GM19239 (cell line): ENCODE results near the gene SETD4.
"Not testable (repeated sequence)": the region's sequence is repeated elsewhere in the genome, so short reads cannot be mapped to it uniquely, and the experiment has no call there.

ENCODE experiments used
- DNase-seq: peaks from one replicate; pipeline ENCODE4 v3.0.0; 2011; ENCODE audit warnings: low spot score; ENCODE audit not compliant: insufficient read length
- FAIRE-seq: peaks from 2 replicates; lab custom pipeline; 2011; peaks lifted over from hg19 to GRCh38; lab: Jason Lieb, UNC

SETD4 gene

GRCh38 chr21:36060159-36060921 lies at the start of gene SETD4:
SETD4 (minus strand) TSS chr21:36060526; CDS start chr21:36058888, 1,638 bp downstream.
- peak; percentile 87 for FAIRE-seq

DNA sequence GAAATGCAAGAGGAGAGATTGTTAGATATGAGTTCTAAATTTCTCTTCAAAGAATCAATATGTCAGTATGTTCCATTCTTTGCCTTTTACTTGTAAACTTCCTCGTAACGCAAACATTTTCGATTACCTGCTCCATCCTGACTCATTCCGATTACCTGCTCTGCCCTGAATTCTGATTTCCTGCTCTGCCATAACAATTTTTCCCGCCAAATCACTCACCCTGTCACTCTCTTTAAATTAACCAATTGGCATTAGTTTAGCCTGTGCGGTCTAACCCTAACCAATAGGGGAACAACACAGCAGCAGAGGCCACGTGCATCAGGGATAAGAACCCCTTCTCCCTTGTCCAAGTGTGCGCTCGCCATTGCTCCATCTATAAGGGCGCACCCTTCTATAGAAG lies 49.5 kb upstream of the SETD4 start:
- FAIRE-seq (no peak), DNase-seq (no peak)

More at GRCh38 chr21:36060159-36060921, at the start of gene SETD4:
- peak; percentile 94 for DNase-seq

DNA sequence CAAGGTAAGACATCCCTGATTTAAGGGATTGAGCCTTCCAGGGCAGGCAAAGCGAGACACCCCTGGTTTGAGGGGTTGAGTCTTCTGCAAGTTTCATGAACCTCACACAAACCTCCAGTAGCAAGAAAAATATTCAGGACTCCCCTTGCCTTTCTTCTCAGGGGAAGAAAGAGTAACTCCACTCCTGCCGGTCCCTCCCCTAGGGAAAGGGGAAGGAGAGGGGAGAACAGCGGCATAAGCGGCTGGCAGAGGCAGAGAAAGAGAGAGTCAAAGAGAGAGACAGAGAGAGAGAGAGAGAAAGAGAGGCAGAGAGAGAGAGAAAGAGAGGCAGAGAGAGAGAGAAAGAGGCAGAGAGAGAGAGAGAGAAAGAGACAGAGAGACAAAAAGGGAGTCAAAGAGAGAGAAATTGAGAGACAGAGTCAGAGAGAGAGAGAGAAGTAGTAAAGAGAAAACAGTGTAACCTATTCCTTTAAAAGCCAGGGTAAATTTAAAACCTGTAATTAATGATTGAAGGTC lies 45.1 kb upstream of the SETD4 start:
- DNase-seq (no peak), FAIRE-seq (no peak)

- FAIRE-seq (no peak), DNase-seq (no peak)
Measured at GRCh38 chr21:36104317-36105300, 44.3 kb upstream of the SETD4 start.

DNA sequence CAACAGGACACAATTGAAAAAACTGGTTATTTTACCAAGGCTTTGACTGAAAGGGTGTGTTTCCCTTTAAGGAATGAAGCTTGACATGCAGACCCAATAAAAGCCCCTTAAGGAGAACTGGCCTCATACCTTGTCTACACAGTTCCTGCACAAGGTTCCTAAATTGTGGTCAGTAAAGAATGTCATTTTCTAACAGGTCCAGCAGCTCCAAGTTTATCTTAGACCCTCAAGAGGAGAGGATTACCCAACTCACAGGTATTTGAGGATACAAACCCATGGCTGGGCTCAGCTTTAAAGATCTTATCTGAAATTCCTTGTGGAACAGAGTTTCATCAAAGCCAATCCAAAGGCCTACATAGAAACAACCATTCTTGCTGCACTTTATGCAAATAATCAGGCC lies 43.1 kb upstream of the SETD4 start:
- no peak for FAIRE-seq

GRCh38 chr21:36100971-36101641 lies 40.8 kb upstream of the SETD4 start:
- DNase-seq (no peak), FAIRE-seq (no peak)

More for the DNA sequence above, 43.1 kb upstream of the SETD4 start:
- DNase-seq, result no peak

DNA sequence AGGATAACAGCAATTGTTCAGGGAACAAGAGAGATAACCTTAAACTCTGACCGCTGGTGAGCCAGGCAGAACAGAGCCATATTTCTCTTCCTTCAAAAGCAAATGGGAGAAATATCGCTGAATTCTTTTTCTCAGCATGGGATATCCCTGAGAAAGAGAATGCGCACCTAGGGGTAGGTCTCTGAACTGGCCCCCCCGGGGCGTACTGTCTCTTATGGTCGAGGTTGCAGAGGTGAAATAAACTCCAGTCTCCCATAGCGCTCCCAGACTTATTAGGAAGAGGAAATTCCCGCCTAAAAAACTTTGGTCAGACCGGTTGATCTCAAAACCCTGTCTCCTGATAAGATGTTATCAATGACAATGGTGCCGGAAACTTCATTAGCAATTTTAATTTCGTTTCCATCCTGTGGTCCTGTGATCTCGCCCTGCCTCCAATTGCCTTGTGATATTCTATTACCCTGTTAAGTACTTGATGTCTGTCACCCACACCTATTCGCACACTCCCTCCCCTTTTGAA lies 39.4 kb upstream of the SETD4 start:
- DNase-seq, FAIRE-seq: not testable (repeated sequence)

GRCh38 chr21:36099000-36099399 lies 38.7 kb upstream of the SETD4 start:
- no peak for DNase-seq
- no peak for FAIRE-seq

- FAIRE-seq (no peak), DNase-seq (no peak)
Measured at GRCh38 chr21:36098182-36098532, 37.8 kb upstream of the SETD4 start.

DNA sequence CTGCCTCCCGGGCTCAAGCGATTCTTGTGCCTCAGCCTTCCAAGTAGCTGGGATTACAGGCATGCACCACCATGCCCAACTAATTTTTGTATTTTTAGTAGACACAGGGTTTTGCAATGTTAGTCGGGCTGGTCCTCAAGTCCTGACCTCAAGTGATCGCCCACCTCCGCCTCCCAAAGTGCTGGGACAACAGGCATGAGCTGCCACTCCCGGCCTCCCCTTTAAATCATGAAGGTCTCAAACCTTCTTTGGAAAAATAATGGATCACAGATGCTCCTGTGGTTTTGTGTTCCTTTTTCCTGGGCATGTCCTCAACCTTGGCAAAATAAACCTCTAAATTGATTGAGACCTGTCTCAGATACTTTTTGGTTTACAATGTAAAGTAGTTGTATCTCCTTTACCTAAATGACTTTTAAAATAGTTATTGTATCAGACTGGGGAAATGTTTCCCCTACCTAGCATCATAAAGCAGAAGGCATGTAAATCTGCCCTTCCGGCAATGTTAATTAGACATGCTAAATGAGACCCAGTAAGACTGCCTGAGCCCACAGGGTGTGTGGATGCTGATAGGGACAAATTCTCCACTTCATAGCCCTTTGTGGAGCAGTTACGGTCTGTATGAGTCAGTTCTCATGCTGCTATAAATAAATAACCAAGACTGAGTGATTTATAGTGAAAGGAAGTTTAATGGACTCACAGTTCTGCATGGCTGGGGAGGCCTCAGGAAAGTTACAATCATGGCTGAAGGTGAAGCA lies 37.3 kb upstream of the SETD4 start:
- no peak for FAIRE-seq
- DNase-seq, result no peak

DNA sequence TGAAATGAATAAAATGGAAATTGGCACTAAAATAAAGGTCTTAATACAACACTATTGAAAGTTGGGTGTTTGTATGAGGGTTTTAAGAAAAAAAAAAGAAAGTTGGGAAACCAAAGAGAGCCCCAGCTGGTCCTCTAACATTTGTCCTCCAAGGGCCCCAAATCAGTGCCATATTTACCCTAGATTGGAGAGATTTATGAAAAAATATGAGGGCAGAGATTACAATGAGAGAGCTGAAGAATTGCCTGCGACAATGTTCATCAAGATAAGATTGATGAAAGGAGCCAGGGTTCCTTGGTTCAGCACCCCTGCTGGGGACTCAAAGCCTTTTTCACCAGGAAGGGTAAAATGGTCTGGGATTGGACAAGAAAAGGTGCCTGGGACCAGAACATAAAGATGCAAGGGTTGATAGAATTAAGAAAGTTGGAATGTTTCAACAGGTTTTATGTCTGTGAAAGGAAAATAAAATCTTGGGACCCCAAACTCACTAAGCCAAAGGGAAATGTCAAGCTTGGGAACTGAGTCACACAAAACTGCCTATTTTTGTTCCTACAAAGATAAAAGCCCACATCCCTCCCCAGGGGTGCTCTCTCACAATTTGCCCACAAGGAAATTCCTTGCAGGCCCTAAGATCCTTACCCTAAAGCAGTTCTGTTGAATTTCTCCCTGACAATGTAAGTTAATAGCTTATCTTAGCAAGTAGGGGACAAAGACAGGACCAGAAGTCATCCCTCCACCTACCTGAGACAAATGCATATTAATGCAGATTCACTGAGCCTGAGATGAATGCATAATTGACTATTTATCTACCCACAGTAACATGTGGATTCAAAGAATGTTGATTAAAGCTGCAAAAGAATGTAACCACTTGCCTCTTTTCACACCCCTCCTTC lies 36.3 kb upstream of the SETD4 start:
- DNase-seq (no peak), FAIRE-seq (no peak)

- no peak for FAIRE-seq
- DNase-seq, result no peak
Measured at GRCh38 chr21:36093512-36093911, 33.2 kb upstream of the SETD4 start.

DNA sequence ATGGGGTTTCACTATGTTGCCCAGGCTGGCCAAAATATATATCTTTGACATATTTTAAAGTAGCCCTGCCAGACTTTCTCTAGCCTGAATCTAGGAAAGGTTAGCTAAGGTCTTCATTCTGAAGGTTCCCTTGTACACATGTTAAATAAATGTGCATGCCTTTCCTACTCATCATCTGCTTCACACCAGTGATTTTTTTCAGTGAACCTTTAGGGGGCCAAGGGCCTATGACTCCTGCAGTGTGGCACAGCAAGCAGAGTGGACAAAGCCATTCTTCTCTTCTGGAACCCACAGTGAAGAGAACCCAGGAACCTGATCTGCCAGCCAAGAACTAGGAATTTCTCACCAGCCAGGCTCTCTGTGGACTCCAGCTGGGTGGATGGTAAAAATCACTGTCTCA lies 32.4 kb upstream of the SETD4 start:
- DNase-seq, result no peak
- FAIRE-seq, result no peak

DNA sequence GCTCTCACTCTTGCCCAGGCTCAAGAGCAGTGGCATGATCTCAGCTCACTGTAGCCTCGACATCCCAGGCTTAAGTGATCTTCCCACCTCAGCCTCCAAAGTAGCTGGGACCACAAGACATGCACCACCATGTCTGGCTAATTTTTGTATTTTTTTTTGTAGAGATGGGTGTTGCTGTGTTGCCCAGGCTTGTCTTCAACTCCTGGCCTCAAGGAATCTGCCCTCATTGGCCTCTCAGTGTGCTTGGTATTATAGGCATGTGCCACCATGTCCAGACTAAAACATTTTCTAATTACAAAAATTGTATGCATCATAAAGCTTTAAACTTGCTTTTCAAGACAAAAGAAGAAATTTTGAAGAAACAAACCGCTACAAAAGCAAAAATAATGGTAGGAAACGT lies 29.6 kb upstream of the SETD4 start:
- no peak for FAIRE-seq
- no peak for DNase-seq

DNA sequence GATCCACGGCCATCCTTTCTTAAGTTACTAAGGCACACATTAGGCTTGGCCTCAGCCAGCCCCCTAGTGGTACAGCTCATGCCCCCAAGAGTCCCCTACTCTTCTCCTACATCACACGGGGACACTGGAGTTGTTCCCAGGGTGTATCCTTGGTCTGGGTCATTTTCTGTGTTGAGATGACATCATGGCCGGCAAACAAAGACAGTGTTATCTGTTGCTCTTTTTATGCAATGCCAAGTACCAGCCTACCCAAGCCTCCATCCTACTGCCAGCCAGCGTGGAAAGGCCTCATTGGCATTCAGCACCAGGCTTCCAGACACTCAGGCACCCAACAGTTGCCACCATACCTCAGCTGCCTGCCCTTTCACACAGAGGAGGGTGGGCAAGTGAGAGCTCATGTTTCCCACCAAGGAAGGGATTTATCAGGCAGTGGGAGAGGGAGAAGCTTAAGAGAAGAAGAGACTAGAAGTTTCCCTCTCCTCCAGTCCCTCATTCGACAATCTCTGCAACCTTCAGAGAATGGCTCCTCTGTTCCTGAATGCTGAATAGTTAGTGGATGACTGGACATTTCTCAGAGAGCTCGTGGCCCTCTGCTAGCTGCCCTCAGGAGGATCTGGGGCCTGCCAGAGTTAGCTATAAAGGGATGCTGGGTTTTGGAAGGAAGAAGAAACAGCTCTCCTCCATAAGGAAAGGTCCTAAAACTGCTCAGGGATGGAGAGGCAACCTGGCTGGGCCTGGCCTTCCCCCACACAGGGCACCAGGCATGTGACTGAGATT lies 27.2 kb upstream of the SETD4 start:
- FAIRE-seq, result no peak
- DNase-seq, result no peak

DNA sequence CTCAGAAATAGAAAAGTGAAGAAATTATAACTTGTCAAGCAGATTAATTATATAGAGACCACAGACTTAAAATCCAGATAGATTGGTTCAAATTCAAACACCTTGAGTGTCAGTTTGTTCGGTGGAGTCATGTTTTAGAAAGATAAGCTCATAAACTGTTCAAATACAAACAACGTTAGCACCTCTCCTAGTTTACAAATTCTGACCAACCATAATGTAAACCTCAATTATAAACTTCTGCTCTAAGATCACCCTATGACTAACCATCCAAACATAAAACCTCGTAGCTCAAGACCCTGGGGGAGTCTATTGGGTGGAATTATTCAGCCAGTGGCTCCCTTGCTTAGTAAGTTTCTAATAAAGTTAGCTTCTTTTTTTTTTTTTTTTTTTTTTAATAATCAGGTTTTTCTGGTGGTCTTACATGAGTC lies 21.9 kb upstream of the SETD4 start:
- no peak for FAIRE-seq

GRCh38 chr21:36080386-36080785 lies 20.1 kb upstream of the SETD4 start:
- FAIRE-seq (no peak), DNase-seq (no peak)

More for the DNA sequence above, 21.9 kb upstream of the SETD4 start:
- DNase-seq, result no peak

DNA sequence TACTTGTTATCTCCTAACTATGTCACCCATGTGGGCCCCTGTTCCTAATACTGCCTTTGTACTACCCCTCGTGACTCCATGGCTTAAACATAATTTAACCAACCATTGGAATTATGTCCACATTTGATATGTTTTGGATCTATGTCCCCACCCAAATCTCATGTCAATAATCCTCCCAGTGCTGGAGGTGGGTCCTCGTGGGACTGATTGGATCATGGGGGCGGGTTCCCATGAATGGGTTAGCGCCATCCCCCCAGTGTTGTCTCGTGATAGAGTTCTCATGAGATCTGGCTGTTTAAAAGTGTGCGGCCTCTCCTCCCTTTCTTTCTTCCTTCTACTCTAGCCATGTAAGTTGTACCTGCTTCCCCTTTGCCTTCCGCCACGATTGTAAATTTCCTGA lies 19.3 kb upstream of the SETD4 start:
- FAIRE-seq (no peak), DNase-seq (no peak)
